K562 (cell line): ENCODE data around the gene SURF4. TPM values are rescaled to one million over a fixed set of nuclear protein-coding genes. Genes with fewer than 3 reads are reported as not detected.
A peak's percentile ranks its signal among the peaks of the same experiment; 100 is the strongest.

Experiments
- CCAR2 ChIP-seq: fragments of 200-400 bp; formaldehyde crosslinking; IDR thresholded peaks from 2 replicates; pipeline ENCODE4 v1.6.1; 2017; ENCODE audit warnings: mild to moderate bottlenecking, low read depth, low read length
- CCNT2 ChIP-seq: IDR thresholded peaks from 2 replicates; pipeline ENCODE4 v1.6.1; 2011; ENCODE audit warnings: borderline replicate concordance, low read depth, mild to moderate bottlenecking, moderate library complexity, mixed read lengths, low read length; ENCODE audit not compliant: insufficient read length; ENCODE audit errors: extremely low read depth
- CREM ChIP-seq: IDR thresholded peaks from 2 replicates; pipeline ENCODE4 v1.6.1; 2014; ENCODE audit warnings: antibody characterized with exemption, low read depth
- HLTF ChIP-seq: fragments of 450-650 bp; IDR thresholded peaks from 2 replicates; pipeline ENCODE4 v1.6.1; 2016
- HSF4 ChIP-seq: fragments of 250-450 bp; sonication (Bioruptor Pico); IDR thresholded peaks from 2 replicates; pipeline ENCODE4 v2.1.2; 2022; ENCODE audit warnings: mild to moderate bottlenecking, moderate library complexity, borderline replicate concordance
- KDM4B ChIP-seq, 2 experiments: fragments of 450-650 bp in 1 of 2; sonication (generic) in 1 of 2; IDR thresholded peaks; 2 replicates each; pipeline ENCODE4 v1.6.1; 2016 to 2017; ENCODE audit warnings: borderline replicate concordance in 2 of 2, antibody characterized with exemption in 1 of 2, low read depth in 1 of 2, mild to moderate bottlenecking in 1 of 2
- MNT ChIP-seq, 2 experiments: fragments of 450-650 bp; conservative IDR thresholded peaks; 2 replicates each; pipeline ENCODE4 v1.6.1; 2017; ENCODE audit warnings: mild to moderate bottlenecking in 2 of 2, moderate library complexity in 2 of 2
- MYC ChIP-seq, 2 experiments: fragments of 250-450 bp in 1 of 2; sonication (Bioruptor Pico) in 1 of 2; IDR thresholded peaks; 2 replicates each; pipeline versions ENCODE4 v1.5.1 to v1.6.1; 2012 to 2021; ENCODE audit warnings: low read depth in 2 of 2, borderline replicate concordance in 1 of 2, improper control_type of control experiment in 1 of 2, low read length in 1 of 2, mild to moderate bottlenecking in 1 of 2, moderate library complexity in 1 of 2
- NELFE ChIP-seq: IDR thresholded peaks from 2 replicates; pipeline ENCODE4 v1.6.1; 2011; ENCODE audit warnings: mild to moderate bottlenecking; ENCODE audit not compliant: insufficient read depth, insufficient read length
- NFIC ChIP-seq: fragments of 450-650 bp; IDR thresholded peaks from 2 replicates; pipeline ENCODE4 v1.6.1; 2017; ENCODE audit warnings: mild to moderate bottlenecking, inconsistent platforms
- POLR2B ChIP-seq: fragments of 450-650 bp; IDR thresholded peaks from 2 replicates; pipeline ENCODE4 v1.6.1; 2018; ENCODE audit warnings: low read depth; ENCODE audit not compliant: partially characterized antibody
- STAT5A ChIP-seq: IDR thresholded peaks from 2 replicates; pipeline ENCODE4 v1.6.1; 2012; ENCODE audit warnings: low read length, inconsistent platforms, borderline replicate concordance
- TFAP4 ChIP-seq: sonication (generic); formaldehyde crosslinking; IDR thresholded peaks from 2 replicates; pipeline ENCODE4 v1.8.0; 2022; ENCODE audit warnings: missing genetic modification reagents, mild to moderate bottlenecking, moderate library complexity, borderline replicate concordance
- TFE3 ChIP-seq: fragments of 450-650 bp; formaldehyde crosslinking; IDR thresholded peaks from 2 replicates; pipeline ENCODE4 v1.4.0; 2020; ENCODE audit warnings: mild to moderate bottlenecking, mixed read lengths
- THRB ChIP-seq: fragments of 450-650 bp; formaldehyde crosslinking; conservative IDR thresholded peaks from 2 replicates; pipeline ENCODE4 v1.4.0; 2022; ENCODE audit warnings: mild to moderate bottlenecking, missing genetic modification characterization
- ZFP91 ChIP-seq: sonication (generic); formaldehyde crosslinking; IDR thresholded peaks from 2 replicates; pipeline ENCODE4 v1.8.0; 2022; ENCODE audit warnings: mild to moderate bottlenecking, missing genetic modification reagents
- ZNF212 ChIP-seq: fragments of 450-650 bp; formaldehyde crosslinking; IDR thresholded peaks from 2 replicates; pipeline ENCODE4 v1.4.0; 2020; ENCODE audit warnings: mild to moderate bottlenecking
- ZNF436 ChIP-seq: fragments of 250-450, 450-650 bp; sonication (Bioruptor Pico); formaldehyde crosslinking; IDR thresholded peaks from 2 replicates; pipeline ENCODE4 v1.7.0; 2020; ENCODE audit warnings: mild to moderate bottlenecking
- ZNF764 ChIP-seq: fragments of 250-450 bp; sonication (Bioruptor Pico); IDR thresholded peaks from 2 replicates; pipeline ENCODE4 v1.4.0; 2020; ENCODE audit warnings: low read depth, mild to moderate bottlenecking, moderate library complexity
- polyA plus RNA-seq, 8 experiments: library from polyadenylated mRNA; depleted of rRNA in 4 of 8; stranded (reverse) in 5 of 8; unstranded in 3 of 8; fragments of >200 nt; fragmentation: Nextera tagmentation in 2 of 8; fragmentation: Illumina TruSeq in 1 of 8; extraction: Ambion mirVana in 2 of 8; extraction: Trizol in 1 of 8; gene quantifications; 2 replicates each; pipeline versions ENCODE4 v1.2.1 to v1.2.3, GENCODE V29; 2011 to 2014; ENCODE audit warnings: inconsistent platforms in 1 of 8, missing spikeins in 1 of 8
- total RNA-seq, 7 experiments: library from RNA; depleted of rRNA in 6 of 7; stranded (reverse); fragments of >200 nt in 6 of 7; fragmentation: Illumina TruSeq in 2 of 7; extraction: Trizol in 2 of 7; gene quantifications; 2 replicates each; pipeline versions ENCODE4 v1.2.1 to v1.2.3, GENCODE V29; 2011 to 2021; ENCODE audit warnings: low replicate concordance in 1 of 7

The SURF4 gene
- total and polyA plus RNA-seq, 9 of the 15 experiments (the other 6 are each of a cell fraction or from before 2014, with no cell fraction given): 8.4 to 176 (median 130) TPM

- TF ChIP-seq KDM4B (IDR thresholded peaks at IDR 0.05; ENCODE audit: borderline replicate concordance in 2 of 2, low read depth in 1 of 2) (peak in 1 of 2 experiments; percentile 95; a peak in 2 of 4 replicates), NELFE (no peak), ZNF212 (CRISPR knock-in tag) (no peak), MNT (conservative IDR thresholded peaks at IDR 0.05) (peak; percentile 96 to 98), TFE3 (CRISPR knock-in tag) (no peak), ZFP91 (CRISPR knock-in tag) (no peak), NFIC (peak; percentile 78), POLR2B (peak; percentile 63), CCNT2 (peak; percentile 57), CCAR2 (no peak), ZNF764 (no peak), THRB (CRISPR knock-in tag) (no peak), HSF4 (no peak), TFAP4 (CRISPR knock-in tag) (peak; percentile 96), HLTF (peak; percentile 79; the same call in 1 of the 2 replicates), ZNF436 (CRISPR knock-in tag) (no peak), MYC (IDR thresholded peaks at IDR 0.05; ENCODE audit: low read depth, low read length) (peak; percentile 98), MYC (CRISPR knock-in tag; IDR thresholded peaks at IDR 0.05; ENCODE audit: borderline replicate concordance, low read depth) (peak; percentile 98), CREM (peak; percentile 67; the same call in 1 of the 2 replicates), STAT5A (no peak)
Measured at GRCh38 chr9:133417541-133418461, 41.9 kb upstream of the SURF4 start, which contains the start of gene REXO4 (continued).
